Measurements from ENCODE around the gene IRF2. TPM values are rescaled to one million over a fixed set of nuclear protein-coding genes. Genes with fewer than 3 reads are reported as not detected.
"Not testable (repeated sequence)": the region's sequence is repeated elsewhere in the genome, so short reads cannot be mapped to it uniquely, and the experiment has no call there.

The IRF2 gene
- total RNA-seq, 1 donor from 2014 or later, result 18.8 TPM

DNA sequence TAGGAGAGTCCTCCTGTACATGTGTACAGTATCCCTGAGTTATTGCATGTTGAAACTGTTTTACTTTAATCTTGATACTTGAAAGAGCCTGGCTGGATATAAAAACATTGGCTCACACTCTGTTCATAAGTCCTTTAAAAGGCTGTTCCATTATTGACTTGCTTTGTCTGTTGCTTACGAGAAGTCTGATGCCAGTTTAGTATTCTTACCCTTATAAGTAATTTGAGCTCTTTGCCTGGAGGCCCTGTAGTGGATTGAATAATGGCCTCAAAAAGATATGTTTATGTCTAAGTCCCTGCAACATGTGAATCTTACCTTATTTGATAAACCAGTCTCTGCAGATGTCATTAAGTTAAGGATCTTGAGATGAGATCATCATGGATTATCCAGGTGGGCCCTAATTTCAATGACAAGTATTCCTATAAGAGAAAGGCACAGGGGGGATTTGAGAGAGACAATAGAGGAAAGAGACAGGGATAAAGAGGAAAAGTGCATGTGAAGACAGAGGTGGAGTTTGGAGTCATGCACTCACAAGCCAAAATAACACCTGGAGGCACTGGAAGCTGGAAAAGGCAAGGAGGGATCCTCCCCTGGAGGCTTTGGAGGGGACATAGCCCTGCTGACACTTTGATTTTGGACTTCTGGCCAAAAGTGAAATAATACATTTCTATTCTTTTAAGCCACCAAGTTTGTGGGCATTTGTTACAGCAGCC lies 98.1 kb downstream of the IRF2 start:
- H3K9ac ChIP-seq (ENCODE audit: low read depth in 1 of 3, low read length in 3 of 3), result no peak overlapping the region
- H3K36me3 ChIP-seq (ENCODE audit: control insufficient read depth in 3 of 3, insufficient read depth in 3 of 3, low read length in 3 of 3), result no peaks in the 10 kb centered on the region
- H3K4me1 ChIP-seq (ENCODE audit: control insufficient read depth in 3 of 3, insufficient read depth in 3 of 3, low read length in 3 of 3), result no peaks in the 10 kb centered on the region
- no peak overlapping the region for H3K27ac ChIP-seq (ENCODE audit: low read depth, low read length)
- no peaks in the 10 kb centered on the region for H3K9me3 ChIP-seq (ENCODE audit: control insufficient read depth in 3 of 3, low read length in 3 of 3)
- H3K27me3 ChIP-seq (ENCODE audit: control insufficient read depth in 3 of 3, insufficient read depth in 3 of 3, low read length in 3 of 3), result no peaks in the 10 kb centered on the region
- H3K4me3 ChIP-seq (ENCODE audit: low read length in 3 of 3), result no peak overlapping the region

DNA sequence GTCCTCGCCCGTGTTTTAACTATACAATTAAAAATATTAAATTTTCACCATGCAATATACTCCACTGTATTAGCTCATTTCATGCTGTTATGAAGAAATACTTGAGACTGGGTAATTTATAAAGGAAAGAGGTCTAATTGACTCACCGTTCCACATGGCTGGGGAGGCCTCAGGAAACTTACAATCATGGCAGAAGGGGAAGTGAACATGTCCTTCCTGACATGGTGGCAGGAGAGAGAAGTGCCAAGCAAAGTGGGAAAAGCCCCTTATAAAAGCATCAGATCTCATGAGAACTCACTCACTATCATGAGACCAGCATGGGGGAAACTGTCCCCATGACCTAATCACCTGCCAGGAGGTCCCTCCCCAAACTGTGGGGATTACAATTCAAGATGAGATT lies 98.7 kb downstream of the IRF2 start:
- not testable (repeated sequence) for H3K27ac ChIP-seq (ENCODE audit: low read depth, low read length); H3K9ac ChIP-seq (ENCODE audit: low read depth in 1 of 3, low read length in 3 of 3); H3K4me3 ChIP-seq (ENCODE audit: low read length in 3 of 3); H3K9me3 ChIP-seq (ENCODE audit: control insufficient read depth in 3 of 3, low read length in 3 of 3); H3K27me3 ChIP-seq (ENCODE audit: control insufficient read depth in 3 of 3, insufficient read depth in 3 of 3, low read length in 3 of 3); H3K4me1 ChIP-seq (ENCODE audit: control insufficient read depth in 3 of 3, insufficient read depth in 3 of 3, low read length in 3 of 3); H3K36me3 ChIP-seq (ENCODE audit: control insufficient read depth in 3 of 3, insufficient read depth in 3 of 3, low read length in 3 of 3)

DNA sequence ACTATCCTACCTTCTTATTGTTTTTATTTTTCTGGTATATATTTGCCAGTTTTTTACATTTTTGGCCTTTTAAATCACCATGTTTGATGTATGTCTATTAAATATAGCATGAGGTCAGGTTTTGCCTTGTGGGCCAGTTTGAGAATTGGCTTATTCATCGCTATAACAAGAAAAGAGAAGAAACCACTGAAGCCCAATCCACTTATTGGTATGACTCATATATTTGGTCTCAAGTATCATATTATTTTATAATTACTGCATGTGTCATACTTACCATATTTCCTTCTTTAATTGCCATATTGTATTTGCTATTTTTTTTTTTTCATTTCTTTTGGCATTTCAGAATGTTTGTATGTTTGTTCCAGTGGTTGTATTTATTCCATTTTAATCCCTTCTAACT lies 99.3 kb downstream of the IRF2 start:
- H3K9me3 ChIP-seq (ENCODE audit: control insufficient read depth in 3 of 3, low read length in 3 of 3), result no peaks in the 10 kb centered on the region
- no peaks in the 10 kb centered on the region for H3K4me1 ChIP-seq (ENCODE audit: control insufficient read depth in 3 of 3, insufficient read depth in 3 of 3, low read length in 3 of 3)
- no peak overlapping the region for H3K4me3 ChIP-seq (ENCODE audit: low read length in 3 of 3)
- H3K9ac ChIP-seq (ENCODE audit: low read depth in 1 of 3, low read length in 3 of 3), result no peak overlapping the region
- no peak overlapping the region for H3K27ac ChIP-seq (ENCODE audit: low read depth, low read length)
- no peaks in the 10 kb centered on the region for H3K36me3 ChIP-seq (ENCODE audit: control insufficient read depth in 3 of 3, insufficient read depth in 3 of 3, low read length in 3 of 3)
- H3K27me3 ChIP-seq (ENCODE audit: control insufficient read depth in 3 of 3, insufficient read depth in 3 of 3, low read length in 3 of 3), result no peaks in the 10 kb centered on the region

DNA sequence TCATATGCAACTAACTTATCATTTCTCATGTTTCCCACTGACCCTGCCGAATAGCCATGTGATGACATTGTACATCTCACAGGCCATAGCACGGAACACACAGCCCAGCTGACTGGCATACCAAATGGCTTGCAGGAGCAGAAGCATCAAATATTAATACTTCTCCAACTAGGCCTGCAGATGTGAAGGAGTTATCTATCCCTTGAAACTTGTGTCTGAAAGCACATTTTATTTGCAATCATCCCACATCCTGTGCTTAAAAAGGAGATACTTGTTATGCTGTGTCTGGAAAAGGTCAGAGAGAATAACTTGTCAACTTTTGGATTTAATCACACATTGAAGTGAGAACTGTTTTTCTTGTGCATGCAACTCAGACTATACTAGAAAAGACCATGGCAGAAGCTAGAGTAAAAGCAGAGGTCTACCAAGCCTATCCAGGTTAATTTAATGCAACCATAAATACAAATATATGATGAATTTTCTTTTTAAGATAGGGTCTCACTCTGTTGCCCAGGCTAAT lies 100.4 kb downstream of the IRF2 start:
- Histone ChIP-seq H3K4me1 (ENCODE audit: control insufficient read depth in 3 of 3, insufficient read depth in 3 of 3, low read length in 3 of 3) (no peaks in the 10 kb centered on the region), H3K36me3 (ENCODE audit: control insufficient read depth in 3 of 3, insufficient read depth in 3 of 3, low read length in 3 of 3) (no peaks in the 10 kb centered on the region)

DNA sequence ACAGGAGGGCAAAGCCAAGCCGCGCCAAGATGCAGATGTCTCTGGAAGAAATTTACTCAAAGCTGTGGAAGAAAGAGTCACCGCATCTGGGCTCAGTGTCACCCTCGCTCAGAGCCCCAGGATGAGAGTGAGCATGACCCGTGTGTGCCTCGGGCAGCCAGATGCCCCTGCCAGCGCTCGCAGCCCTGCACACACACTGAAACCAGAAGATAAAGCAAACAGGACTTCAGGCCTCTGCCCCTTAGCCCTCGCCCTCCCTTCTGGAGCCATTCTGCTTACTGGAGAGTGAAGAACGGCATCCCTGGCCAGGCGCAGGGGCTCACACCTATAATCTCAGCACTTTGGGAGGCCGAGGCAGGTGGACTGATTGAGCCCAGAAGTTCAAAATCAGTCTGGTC lies 103.0 kb downstream of the IRF2 start:
- no peaks in the 10 kb centered on the region for H3K4me1 ChIP-seq (ENCODE audit: control insufficient read depth in 3 of 3, insufficient read depth in 3 of 3, low read length in 3 of 3)
- H3K9ac ChIP-seq (ENCODE audit: low read depth in 1 of 3, low read length in 3 of 3), result no peak overlapping the region
- H3K27me3 ChIP-seq (ENCODE audit: control insufficient read depth in 3 of 3, insufficient read depth in 3 of 3, low read length in 3 of 3), result no peaks in the 10 kb centered on the region
- H3K9me3 ChIP-seq (ENCODE audit: control insufficient read depth in 3 of 3, low read length in 3 of 3), result no peaks in the 10 kb centered on the region
- no peak overlapping the region for H3K4me3 ChIP-seq (ENCODE audit: low read length in 3 of 3)
- no peak overlapping the region for H3K27ac ChIP-seq (ENCODE audit: low read depth, low read length)
- H3K36me3 ChIP-seq (ENCODE audit: control insufficient read depth in 3 of 3, insufficient read depth in 3 of 3, low read length in 3 of 3), result no peaks in the 10 kb centered on the region

More for the DNA sequence above, 100.4 kb downstream of the IRF2 start:
- Histone ChIP-seq H3K27me3 (ENCODE audit: control insufficient read depth in 3 of 3, insufficient read depth in 3 of 3, low read length in 3 of 3) (no peaks in the 10 kb centered on the region), H3K9ac (ENCODE audit: low read depth in 1 of 3, low read length in 3 of 3) (no peak overlapping the region), H3K27ac (ENCODE audit: low read depth, low read length) (no peak overlapping the region), H3K4me3 (ENCODE audit: low read length in 3 of 3) (no peak overlapping the region), H3K9me3 (ENCODE audit: control insufficient read depth in 3 of 3, low read length in 3 of 3) (no peaks in the 10 kb centered on the region)

DNA sequence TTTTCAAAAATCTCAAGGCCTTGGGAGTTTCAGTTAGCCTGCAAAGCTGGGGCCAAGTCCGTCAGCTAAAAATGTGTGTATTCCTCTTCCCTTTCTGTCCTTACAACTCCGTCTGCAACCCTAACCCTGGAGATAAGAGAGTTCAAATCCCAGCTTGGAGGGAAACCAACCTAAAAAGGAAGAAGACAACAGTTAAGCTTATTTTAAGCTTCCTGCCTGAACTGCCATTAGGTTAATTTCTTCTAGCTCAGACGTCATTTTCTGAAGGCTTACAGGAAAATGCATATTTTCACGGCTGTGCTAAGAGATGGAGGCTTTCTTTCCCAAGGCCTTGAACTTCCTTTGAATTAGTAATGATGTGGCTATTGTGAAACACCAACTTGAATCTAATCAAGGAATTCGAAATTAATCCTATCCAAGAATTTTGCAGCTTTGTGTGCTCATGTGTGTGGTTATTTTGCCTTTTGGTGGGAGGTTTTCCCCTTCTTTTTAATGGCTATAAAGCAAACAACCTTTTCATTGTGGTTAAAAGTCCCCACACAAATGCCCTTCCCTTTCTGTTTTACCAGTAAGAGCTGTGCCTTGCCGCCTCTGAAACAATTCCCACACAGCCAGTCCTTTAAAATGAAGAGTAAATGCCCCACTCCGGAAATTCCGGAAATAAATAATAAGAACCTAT lies 103.5 kb downstream of the IRF2 start:
- no peak overlapping the region for H3K27ac ChIP-seq (ENCODE audit: low read depth, low read length)
- H3K4me1 ChIP-seq (ENCODE audit: control insufficient read depth in 3 of 3, insufficient read depth in 3 of 3, low read length in 3 of 3), result no peaks in the 10 kb centered on the region
- H3K9me3 ChIP-seq (ENCODE audit: control insufficient read depth in 3 of 3, low read length in 3 of 3), result no peaks in the 10 kb centered on the region
- no peak overlapping the region for H3K4me3 ChIP-seq (ENCODE audit: low read length in 3 of 3)
- H3K36me3 ChIP-seq (ENCODE audit: control insufficient read depth in 3 of 3, insufficient read depth in 3 of 3, low read length in 3 of 3), result no peaks in the 10 kb centered on the region
- H3K9ac ChIP-seq (ENCODE audit: low read depth in 1 of 3, low read length in 3 of 3), result no peak overlapping the region
- H3K27me3 ChIP-seq (ENCODE audit: control insufficient read depth in 3 of 3, insufficient read depth in 3 of 3, low read length in 3 of 3), result no peaks in the 10 kb centered on the region

DNA sequence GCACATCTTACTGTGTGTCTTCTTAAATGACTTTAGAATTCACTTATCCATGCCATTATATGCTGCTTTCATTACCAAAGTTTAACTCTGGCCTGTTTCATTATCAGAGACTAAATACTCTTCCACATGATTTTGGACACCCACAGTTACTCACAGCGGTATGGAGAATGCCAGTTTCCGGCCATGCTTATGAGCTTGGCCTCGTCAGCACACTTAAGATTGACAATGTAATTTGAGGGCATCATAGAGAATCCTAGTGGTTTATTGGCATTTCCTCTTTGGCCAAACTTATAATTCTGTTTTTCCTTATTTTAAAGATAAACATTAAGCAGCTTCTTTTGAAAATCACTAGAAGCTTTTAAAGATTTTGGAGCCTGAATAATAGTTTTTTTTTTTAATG lies 104.5 kb downstream of the IRF2 start:
- H3K36me3 ChIP-seq (ENCODE audit: control insufficient read depth in 3 of 3, insufficient read depth in 3 of 3, low read length in 3 of 3), result no peaks in the 10 kb centered on the region
- H3K9ac ChIP-seq (ENCODE audit: low read depth in 1 of 3, low read length in 3 of 3), result no peak overlapping the region
- no peak overlapping the region for H3K27ac ChIP-seq (ENCODE audit: low read depth, low read length)
- H3K4me1 ChIP-seq (ENCODE audit: control insufficient read depth in 3 of 3, insufficient read depth in 3 of 3, low read length in 3 of 3), result no peaks in the 10 kb centered on the region
- no peaks in the 10 kb centered on the region for H3K27me3 ChIP-seq (ENCODE audit: control insufficient read depth in 3 of 3, insufficient read depth in 3 of 3, low read length in 3 of 3)
- H3K9me3 ChIP-seq (ENCODE audit: control insufficient read depth in 3 of 3, low read length in 3 of 3), result no peaks in the 10 kb centered on the region
- H3K4me3 ChIP-seq (ENCODE audit: low read length in 3 of 3), result no peak overlapping the region

DNA sequence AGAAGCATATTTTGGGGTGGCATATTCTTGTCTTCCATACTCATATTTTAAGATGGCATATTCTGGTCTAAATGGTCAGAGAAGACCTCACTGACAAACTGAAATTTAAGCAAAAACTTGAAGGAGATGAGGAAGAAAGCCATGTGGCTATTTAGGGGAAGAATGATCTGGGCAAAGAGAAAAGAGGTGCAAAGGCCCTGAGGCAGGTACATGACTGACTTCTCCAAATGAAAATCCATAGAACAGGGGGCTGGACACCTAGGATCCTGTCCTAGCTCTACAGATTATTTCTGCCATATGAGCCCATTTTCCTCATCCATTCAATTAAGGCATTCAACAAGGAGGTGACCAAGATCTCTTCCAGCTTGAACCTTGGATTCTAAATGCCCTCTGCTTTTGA lies 105.6 kb downstream of the IRF2 start:
- Histone ChIP-seq H3K9me3 (ENCODE audit: control insufficient read depth in 3 of 3, low read length in 3 of 3) (no peaks in the 10 kb centered on the region), H3K27me3 (ENCODE audit: control insufficient read depth in 3 of 3, insufficient read depth in 3 of 3, low read length in 3 of 3) (no peaks in the 10 kb centered on the region), H3K9ac (ENCODE audit: low read depth in 1 of 3, low read length in 3 of 3) (no peak overlapping the region), H3K4me1 (ENCODE audit: control insufficient read depth in 3 of 3, insufficient read depth in 3 of 3, low read length in 3 of 3) (no peaks in the 10 kb centered on the region), H3K36me3 (ENCODE audit: control insufficient read depth in 3 of 3, insufficient read depth in 3 of 3, low read length in 3 of 3) (no peaks in the 10 kb centered on the region), H3K4me3 (ENCODE audit: low read length in 3 of 3) (no peak overlapping the region), H3K27ac (ENCODE audit: low read depth, low read length) (no peak overlapping the region)

DNA sequence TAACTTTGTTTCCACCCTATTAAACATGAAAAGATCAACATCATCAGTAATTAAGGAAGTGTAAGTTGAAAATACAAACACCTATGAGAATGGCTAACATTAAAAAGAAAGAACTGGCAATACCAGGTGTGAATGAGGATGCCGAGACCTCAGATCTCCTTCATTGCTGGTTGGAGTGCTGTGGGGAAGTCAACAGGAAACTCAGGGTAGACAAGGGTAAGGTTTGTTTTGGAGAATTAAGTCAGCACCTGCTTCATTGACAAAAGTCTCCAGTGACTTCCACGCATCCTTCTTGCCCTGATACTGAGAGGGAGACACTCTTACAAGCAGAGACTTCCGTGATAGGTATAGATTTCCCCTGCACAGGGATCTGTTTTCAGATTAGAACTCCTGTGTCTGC lies 106.1 kb downstream of the IRF2 start:
- H3K4me1 ChIP-seq (ENCODE audit: control insufficient read depth in 3 of 3, insufficient read depth in 3 of 3, low read length in 3 of 3), result no peaks in the 10 kb centered on the region
- no peaks in the 10 kb centered on the region for H3K27me3 ChIP-seq (ENCODE audit: control insufficient read depth in 3 of 3, insufficient read depth in 3 of 3, low read length in 3 of 3)
- H3K27ac ChIP-seq (ENCODE audit: low read depth, low read length), result no peak overlapping the region
- no peak overlapping the region for H3K4me3 ChIP-seq (ENCODE audit: low read length in 3 of 3)
- H3K9ac ChIP-seq (ENCODE audit: low read depth in 1 of 3, low read length in 3 of 3), result no peak overlapping the region
- H3K9me3 ChIP-seq (ENCODE audit: control insufficient read depth in 3 of 3, low read length in 3 of 3), result no peaks in the 10 kb centered on the region
- H3K36me3 ChIP-seq (ENCODE audit: control insufficient read depth in 3 of 3, insufficient read depth in 3 of 3, low read length in 3 of 3), result no peaks in the 10 kb centered on the region

DNA sequence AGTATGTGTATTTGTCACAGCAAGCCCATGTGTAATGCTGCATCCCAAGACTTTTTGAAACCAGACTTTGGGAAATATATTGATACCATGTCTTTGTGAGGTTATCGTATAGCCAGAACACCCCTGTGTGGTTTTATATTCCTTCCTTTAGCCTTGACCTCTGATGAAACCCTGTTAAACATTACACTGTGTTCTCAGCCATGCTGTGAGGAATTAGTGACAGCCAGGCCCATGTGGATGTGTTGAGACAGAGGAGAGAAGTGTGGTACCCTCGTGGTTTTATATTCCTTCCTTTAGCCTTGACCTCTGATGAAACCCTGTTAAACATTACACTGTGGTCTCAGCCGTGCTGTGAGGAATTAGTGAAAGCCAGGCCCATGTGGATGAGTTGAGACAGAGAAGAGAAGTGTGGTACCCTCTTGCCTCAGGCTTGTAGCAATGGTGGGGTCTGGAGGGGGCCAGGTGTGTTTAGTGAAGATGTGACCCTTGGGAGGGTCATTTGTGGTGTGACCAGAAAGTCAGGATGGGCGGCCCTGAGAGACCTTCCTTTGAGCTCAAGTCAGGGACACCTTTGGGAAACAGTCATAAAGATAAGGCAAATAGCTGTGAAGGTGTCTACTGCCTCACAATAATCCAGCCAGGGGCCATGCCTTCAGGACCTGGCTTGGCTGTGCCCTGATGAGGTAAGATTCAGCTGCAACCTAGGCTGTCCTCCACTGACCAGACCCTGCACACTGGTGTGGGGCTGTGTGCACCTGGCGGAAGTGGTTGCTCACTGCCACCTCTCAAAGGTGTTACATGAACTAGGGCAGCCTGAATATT lies 110.0 kb downstream of the IRF2 start:
- no peak overlapping the region for H3K9ac ChIP-seq (ENCODE audit: low read depth in 1 of 3, low read length in 3 of 3)
- H3K27ac ChIP-seq (ENCODE audit: low read depth, low read length), result no peak overlapping the region
- H3K4me3 ChIP-seq (ENCODE audit: low read length in 3 of 3), result no peak overlapping the region
- peaks cover 0 to 10% (median 4%) of the 10 kb centered on the region in 3 donors for H3K4me1 ChIP-seq (ENCODE audit: control insufficient read depth in 3 of 3, insufficient read depth in 3 of 3, low read length in 3 of 3)
- H3K36me3 ChIP-seq (ENCODE audit: control insufficient read depth in 3 of 3, insufficient read depth in 3 of 3, low read length in 3 of 3), result no peaks in the 10 kb centered on the region
- no peaks in the 10 kb centered on the region for H3K9me3 ChIP-seq (ENCODE audit: control insufficient read depth in 3 of 3, low read length in 3 of 3)
- H3K27me3 ChIP-seq (ENCODE audit: control insufficient read depth in 3 of 3, insufficient read depth in 3 of 3, low read length in 3 of 3), result no peaks in the 10 kb centered on the region
